ENCODE data around the gene NHSL1.

Gene NHSL1

GRCh38 chr6:138494312-138494711 is 5.0 kb downstream of the NHSL1 start:
- DNase-seq = no peak

DNA sequence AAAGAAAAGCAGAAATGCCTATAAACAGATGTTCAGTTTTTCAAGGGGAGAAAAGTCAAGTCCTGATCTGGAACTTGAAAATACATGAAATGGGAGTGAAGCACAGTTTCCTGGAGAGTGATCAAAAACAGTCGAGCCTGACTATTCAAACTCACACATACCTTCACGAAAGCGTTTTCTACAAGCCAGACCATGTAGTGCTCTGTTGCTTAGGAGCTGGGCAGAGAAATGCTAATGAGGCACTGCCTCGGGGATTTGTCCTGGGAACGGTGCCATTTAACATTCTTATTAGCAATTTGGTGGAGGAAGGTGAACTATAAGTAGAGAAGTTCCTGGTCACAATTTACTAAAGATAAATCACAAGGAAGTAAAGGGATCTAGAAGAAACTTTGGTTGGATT is 5.9 kb downstream of the NHSL1 start:
- DNase-seq = peak; percentile 27

DNA sequence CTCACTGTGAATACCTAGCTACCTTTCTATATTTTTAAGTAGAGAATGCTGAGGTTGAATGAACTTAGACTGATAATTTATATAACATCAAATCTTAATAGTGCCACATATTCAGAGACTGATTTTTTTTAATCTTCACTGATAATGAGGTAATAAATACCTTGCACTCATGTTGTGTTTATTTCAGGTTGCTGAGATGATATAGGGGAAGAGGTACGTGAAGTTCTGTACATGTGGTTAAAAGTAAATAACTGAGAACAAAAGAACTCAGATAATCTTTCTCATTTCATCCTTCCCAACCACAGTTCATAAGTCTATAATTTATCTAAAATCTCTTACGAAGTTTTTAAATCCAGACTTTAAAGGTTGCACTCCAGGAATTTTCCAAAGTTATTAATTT is 6.4 kb downstream of the NHSL1 start:
- DNase-seq = no peak

- DNase-seq = peak; percentile 46
These were observed 7.2 kb downstream of the NHSL1 start for GRCh38 chr6:138492113-138492512.

DNA sequence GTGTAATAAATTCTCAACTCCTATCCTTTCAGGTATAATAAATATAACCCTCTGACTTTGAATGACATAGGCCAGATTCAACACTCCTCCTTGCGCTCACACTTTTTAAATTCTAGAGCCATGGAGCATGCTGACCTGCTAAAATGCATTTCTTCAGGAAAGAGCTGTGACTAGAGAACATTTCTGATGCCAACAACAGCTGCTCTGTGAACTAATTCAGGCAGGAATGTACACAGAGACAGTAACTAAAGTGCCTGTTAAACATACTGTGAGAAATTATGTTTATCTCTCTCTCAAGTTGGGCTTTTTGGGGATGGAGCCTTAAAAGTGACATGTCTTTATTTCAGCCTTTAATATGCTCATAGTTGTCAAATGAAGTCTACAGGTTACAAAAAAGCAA is 8.3 kb downstream of the NHSL1 start:
- DNase-seq = no peak

DNA sequence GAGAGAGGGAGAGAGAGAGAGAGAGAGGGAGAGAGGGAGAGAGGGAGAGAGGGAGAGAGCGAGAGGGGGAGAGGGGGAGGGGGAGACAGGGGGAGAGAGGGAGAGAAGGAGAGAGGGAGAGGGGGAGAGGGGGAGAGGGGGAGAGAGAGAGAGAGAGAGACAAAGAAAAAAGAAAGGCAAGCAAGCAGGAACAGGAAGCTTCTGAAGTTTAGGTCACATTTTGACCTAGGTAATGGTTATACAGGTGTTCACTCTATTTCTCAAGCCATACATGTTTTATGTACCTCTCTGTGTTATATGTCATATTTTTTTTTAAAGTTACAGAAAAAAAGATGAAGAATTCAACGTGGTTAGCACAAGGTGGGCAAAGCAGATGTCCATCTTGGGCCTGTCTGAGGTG is 9.4 kb downstream of the NHSL1 start:
- no peak for DNase-seq

- DNase-seq = no peak
These were observed 12.1 kb downstream of the NHSL1 start for GRCh38 chr6:138487102-138487604.

DNA sequence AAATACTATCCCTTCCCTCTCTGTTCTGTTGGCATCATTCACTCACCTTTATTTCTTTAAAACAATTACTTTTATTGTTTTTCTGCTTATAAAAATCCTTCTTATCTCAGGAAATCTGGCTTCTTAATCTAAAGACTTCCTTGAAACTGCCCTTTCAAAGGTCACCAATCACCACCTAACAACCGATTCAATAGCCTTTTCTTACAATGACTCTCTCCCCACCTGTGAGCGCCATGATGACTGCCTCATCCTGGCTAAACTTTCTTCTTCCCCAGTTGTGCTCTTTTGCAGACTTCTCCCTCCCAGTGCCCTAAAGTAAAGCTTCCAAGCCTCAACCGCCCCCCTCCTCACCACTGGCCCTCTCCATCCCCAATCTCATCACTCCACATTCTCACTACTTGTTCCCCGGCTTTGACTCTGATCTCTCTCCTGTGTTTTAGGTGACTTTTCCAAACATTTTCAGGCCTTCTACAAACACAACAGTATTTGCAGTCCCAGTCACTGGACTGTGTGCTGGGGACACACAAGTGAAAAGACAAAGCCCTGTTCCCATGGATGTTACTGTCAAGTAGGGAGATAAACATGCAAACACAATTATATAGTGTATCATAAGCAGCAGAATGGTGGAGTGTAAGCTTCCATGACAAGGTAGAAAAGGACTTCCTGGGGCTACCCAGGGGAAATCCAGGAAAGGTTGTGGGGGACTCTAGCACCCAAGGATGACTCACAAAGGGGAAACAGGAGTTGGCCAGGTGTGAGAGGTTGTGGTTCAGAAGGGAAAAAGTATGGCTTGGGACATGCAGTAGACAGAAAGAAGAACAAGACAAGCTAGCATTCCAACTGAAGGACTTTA is 12.8 kb downstream of the NHSL1 start:
- DNase-seq = no peak

DNA sequence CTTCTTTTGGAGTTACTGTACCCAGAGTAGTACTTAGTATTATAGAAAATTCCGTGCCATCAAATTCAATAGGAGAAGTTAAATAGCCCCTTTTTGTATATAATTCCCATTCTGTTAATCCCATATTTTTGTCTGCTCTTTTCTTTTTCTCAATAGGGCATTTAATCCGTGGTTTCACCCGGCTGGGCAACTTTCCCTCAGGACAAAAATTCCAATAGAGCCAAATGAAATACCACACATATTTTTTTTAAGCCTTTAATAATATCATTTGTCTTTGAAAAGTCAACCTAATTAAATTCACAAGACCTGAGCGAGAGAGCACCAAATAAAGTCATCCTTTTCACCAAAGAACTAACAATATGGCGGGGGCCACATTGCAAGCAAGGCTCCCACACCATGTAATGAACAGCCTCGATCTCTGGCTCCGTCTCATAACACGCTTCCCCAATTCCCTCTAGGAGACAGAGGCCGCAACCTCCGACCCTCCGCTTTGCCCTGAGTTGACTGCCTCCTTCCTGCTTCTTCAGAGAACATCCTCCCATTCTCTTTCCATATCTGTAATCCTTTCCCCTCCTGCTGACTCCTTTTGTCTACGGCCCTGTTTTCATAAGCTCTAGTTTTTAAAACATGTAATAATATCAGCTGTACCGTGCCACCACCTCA is 13.6 kb downstream of the NHSL1 start:
- peak; percentile 35 for DNase-seq

- DNase-seq = peak; percentile 92
These were observed 14.2 kb downstream of the NHSL1 start for GRCh38 chr6:138485005-138485545.

DNA sequence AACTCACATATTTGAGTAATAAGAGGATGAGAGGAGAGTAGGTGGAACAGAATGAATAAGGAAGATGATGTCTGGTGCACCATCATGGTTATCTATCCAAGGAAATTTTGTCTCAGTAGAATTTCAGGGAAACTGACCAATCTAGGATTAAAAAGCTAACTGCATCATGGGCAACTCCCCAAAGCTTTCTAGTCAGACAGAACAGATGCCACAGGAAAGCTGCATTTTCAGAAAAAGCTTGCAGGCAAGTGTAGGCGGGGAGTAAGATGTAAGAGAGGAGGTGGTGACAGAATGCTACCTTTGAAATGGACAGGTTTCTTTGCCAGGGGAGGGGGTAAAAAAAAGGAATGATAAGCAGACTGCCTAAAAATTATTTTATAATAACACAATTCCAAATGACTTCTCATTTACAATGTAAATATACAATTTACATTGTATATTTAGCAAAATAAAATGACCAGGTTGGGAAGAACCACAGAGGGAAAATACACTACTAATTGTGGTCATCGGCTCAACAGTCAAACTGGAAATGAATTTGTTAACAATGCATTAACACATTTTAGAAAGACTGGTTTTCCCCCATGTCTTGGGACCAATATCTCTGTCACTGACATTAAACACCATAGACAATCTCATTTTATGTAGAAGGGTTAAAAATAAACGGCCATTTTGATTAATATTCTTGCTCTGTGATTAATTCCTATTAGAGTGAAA is 15.1 kb downstream of the NHSL1 start:
- DNase-seq = no peak

DNA sequence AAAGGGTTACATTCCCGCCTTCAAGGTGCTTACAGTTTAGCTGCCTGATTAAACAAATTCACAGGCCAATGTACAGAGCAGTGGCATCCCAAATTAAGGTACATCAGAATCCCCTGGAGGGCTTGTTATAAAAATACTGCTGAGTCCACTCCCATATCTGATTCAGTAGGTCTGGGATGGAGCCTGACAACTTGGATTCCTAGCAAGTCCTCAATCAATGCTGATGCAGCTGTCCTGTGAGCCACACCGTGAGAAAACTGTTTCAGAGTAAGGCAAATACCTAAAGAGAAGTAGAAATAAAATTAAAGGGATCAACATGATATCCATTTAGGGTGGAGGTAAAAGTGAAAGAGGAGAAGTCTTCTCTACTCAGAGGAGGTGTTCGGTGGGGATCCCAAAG is 16.5 kb downstream of the NHSL1 start:
- DNase-seq = no peak

DNA sequence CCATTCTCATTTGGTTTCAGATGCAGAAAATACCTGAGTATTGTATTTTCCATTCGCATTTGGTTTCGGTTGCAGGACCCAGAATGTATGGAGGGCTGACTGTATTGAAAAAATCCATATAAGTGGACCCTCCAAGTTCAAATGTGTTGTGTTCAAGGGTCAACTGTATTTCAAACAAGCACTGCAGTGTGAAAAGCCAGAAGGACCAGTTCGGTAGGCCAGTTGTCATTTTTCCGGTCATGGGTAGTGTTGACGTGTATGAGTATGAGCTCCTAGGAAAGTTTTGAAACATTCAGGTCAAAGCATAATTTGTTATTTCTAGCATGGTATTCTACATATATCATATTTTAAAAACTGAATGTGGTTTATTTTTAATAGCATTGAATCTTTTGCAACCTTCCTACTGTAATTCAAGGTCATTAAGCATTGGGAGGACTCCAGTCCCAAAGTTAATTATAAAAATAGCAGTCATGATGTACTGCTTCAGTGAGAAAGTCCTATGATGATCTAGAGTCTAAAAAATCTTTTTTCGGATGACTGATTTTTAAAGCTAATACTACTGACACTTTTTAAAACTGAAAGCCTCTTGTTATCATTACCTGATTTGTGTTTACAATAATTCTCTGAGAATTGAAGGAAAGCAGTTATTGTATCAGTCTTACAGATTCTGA is 18.9 kb downstream of the NHSL1 start:
- no peak for DNase-seq

GRCh38 chr6:138477913-138478539 is 21.3 kb downstream of the NHSL1 start:
- DNase-seq = no peak

DNA sequence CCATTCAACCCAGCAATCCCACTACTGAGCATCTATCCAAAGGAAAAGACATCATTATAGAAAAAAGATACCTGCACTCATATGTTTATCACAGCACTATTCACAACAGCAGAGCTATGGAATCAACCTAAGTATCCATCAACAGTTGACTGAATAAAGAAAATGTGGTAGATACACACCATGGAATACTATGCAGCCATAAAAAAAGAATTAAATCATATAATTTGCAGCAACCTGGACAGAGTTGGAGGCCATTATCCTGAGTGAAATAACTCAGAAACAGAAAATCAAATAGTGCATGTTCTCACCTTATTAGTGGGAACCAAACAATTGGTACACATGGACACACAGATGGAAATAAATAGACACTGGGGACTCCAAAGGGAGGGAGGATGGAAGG is 23.2 kb downstream of the NHSL1 start:
- no peak for DNase-seq

- DNase-seq = no peak
These were observed 26.1 kb downstream of the NHSL1 start for GRCh38 chr6:138473144-138473543.

DNA sequence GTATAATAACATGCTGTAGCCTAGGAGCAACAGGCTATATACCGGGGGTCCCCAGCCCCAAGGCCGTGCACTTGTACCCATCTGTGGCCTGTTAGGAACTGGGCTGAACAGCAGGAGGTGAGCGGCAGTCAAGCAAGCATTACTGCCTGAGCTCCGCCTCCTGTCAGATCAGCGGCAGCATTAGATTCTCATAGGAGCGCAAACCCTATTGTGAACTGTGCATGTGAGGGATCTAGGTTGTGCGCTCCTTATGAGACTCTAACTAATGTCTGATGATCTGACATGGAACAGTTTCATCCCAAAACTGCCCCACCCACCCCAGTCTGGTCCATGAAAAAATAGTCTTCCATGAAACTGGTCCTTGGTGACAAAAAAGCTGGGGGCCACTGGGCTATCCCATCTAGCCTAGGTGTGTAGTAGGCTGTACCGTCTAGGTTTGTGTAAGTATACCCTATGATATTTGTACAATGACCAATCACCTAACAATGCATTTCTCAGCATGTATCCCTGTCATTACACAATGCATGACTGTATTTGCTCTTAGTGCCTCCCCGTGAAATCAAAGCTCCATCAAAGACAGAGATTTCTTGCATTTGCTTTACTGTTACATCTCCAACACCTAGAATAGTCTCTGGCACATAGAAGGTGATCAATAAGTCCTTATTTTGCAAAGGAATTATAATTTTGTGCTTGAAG is 30.8 kb downstream of the NHSL1 start:
- DNase-seq = no peak

DNA sequence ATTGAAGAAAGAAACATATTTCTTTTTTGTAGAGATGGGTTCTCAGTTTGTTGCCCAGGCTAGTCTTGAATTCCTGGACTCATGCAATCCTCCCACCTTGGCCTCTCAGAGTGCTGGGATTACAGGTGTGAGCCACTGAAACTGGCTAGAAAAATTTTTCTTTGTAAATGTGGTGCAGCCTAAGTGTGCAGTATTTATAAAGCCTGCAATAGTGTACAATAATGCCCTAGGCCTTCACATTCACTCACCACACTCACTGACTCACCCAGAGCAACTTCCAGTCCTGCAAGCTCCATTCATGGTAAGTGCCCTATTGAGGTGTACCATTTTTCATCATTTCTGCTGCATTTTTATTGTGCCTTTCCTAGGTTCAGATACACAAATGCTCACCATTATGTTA is 31.4 kb downstream of the NHSL1 start:
- DNase-seq = no peak

- no peak for DNase-seq
These were observed 34.2 kb downstream of the NHSL1 start for GRCh38 chr6:138465007-138465645.

- no peak for DNase-seq
These were observed 35.2 kb downstream of the NHSL1 start for GRCh38 chr6:138464085-138464484.

- no peak for DNase-seq
These were observed 37.6 kb downstream of the NHSL1 start for GRCh38 chr6:138461647-138462046.

Measured in NCI-H82 (cell line).